ENCODE data around the gene GPALPP1.

- TF ChIP-seq POLR2AphosphoS5 (IDR thresholded peaks at IDR 0.05) (no peak), POLR2A (IDR thresholded peaks at IDR 0.05) (no peak)
These were observed 19.5 kb upstream of the GPALPP1 start for GRCh38 chr13:44969551-44970484.

Data from spleen (tissue), 3 donors.